WTC11 (cell line): Measurements from ENCODE around the gene WNK1. TPM values are rescaled to one million over a fixed set of nuclear protein-coding genes. Genes with fewer than 3 reads are reported as not detected.

ENCODE experiments used
- ATAC-seq: fragments of 200-7000 bp; cut with Tn5 transposase; 2 replicates; pipeline ENCODE4 v1.10.0; 2021; ENCODE audit warnings: mild to moderate bottlenecking, moderate library complexity
- CTCF ChIA-PET: fragments of 300-600 bp; sonication (Branson Sonifier 250); formaldehyde crosslinking; loops from one replicate; lab custom pipeline; 2021; ENCODE audit warnings: antibody characterized with exemption; lab: Charles Lee
- POLR2A ChIA-PET: fragments of 350-600 bp; sonication (Branson Sonifier 250); formaldehyde crosslinking; loops from one replicate; lab custom pipeline; 2021; ENCODE audit warnings: antibody characterized with exemption; lab: Charles Lee
- DNase-seq: peaks from one replicate; pipeline ENCODE4 v3.0.0; 2021; ENCODE audit warnings: low spot score
- H3K27ac Mint-ChIP-seq: 2 replicates; pipeline ENCODE4 v1.8.0; 2021; ENCODE audit warnings: mixed read lengths
- H3K27me3 Mint-ChIP-seq: 2 replicates; pipeline ENCODE4 v1.8.0; 2021; ENCODE audit warnings: low read depth, mild to moderate bottlenecking, moderate library complexity, mixed read lengths
- H3K36me3 Mint-ChIP-seq: 2 replicates; pipeline ENCODE4 v1.8.0; 2021; ENCODE audit warnings: mixed read lengths
- H3K4me1 Mint-ChIP-seq: 2 replicates; pipeline ENCODE4 v1.8.0; 2022; ENCODE audit warnings: mixed read lengths
- H3K4me3 Mint-ChIP-seq: 2 replicates; pipeline ENCODE4 v1.8.0; 2021; ENCODE audit warnings: mild to moderate bottlenecking, moderate library complexity, mixed read lengths
- H3K9me3 Mint-ChIP-seq: 2 replicates; pipeline ENCODE4 v1.8.0; 2021; ENCODE audit warnings: mixed read lengths
- CREB1 ChIP-seq: sonication (generic); formaldehyde crosslinking; IDR thresholded peaks from 2 replicates; pipeline ENCODE4 v1.8.0; 2023; ENCODE audit warnings: mild to moderate bottlenecking, missing genetic modification reagents
- E2F1 ChIP-seq: sonication (generic); formaldehyde crosslinking; IDR thresholded peaks from 2 replicates; pipeline ENCODE4 v1.8.0; 2022; ENCODE audit warnings: mild to moderate bottlenecking, missing genetic modification reagents
- GABPB1 ChIP-seq: sonication (generic); formaldehyde crosslinking; IDR thresholded peaks from 2 replicates; pipeline ENCODE4 v1.8.1; 2023; ENCODE audit warnings: mild to moderate bottlenecking, missing genetic modification reagents
- HMGXB4 ChIP-seq: sonication (generic); formaldehyde crosslinking; IDR thresholded peaks from 2 replicates; pipeline ENCODE4 v1.8.1; 2023; ENCODE audit warnings: mild to moderate bottlenecking, moderate library complexity, missing genetic modification reagents
- KAT7 ChIP-seq: sonication (generic); formaldehyde crosslinking; IDR thresholded peaks from 2 replicates; pipeline ENCODE4 v1.8.1; 2023; ENCODE audit warnings: missing genetic modification reagents, mild to moderate bottlenecking, borderline replicate concordance
- MLX ChIP-seq: sonication (generic); formaldehyde crosslinking; IDR thresholded peaks from 2 replicates; pipeline ENCODE4 v1.8.1; 2023; ENCODE audit warnings: mild to moderate bottlenecking, missing genetic modification reagents, moderate library complexity
- MXD4 ChIP-seq: fragments of 250-450 bp; sonication (Bioruptor Pico); IDR thresholded peaks from 2 replicates; pipeline ENCODE4 v1.8.0; 2021; ENCODE audit warnings: mild to moderate bottlenecking, moderate library complexity, borderline replicate concordance
- MYBL2 ChIP-seq: sonication (generic); formaldehyde crosslinking; IDR thresholded peaks from 2 replicates; pipeline ENCODE4 v1.8.1; 2023; ENCODE audit warnings: mild to moderate bottlenecking, moderate library complexity, missing genetic modification reagents
- NFATC4 ChIP-seq: fragments of 250-450 bp; sonication (Bioruptor Pico); IDR thresholded peaks from 2 replicates; pipeline ENCODE4 v1.9.0; 2021; ENCODE audit warnings: mild to moderate bottlenecking
- NFYB ChIP-seq: sonication (generic); formaldehyde crosslinking; conservative IDR thresholded peaks from 2 replicates; pipeline ENCODE4 v1.8.0; 2022; ENCODE audit warnings: low read depth, missing genetic modification reagents
- NR1H2 ChIP-seq: sonication (generic); formaldehyde crosslinking; IDR thresholded peaks from 2 replicates; pipeline ENCODE4 v1.9.0; 2021; ENCODE audit warnings: mild to moderate bottlenecking, moderate library complexity, missing genetic modification reagents
- OVOL2 ChIP-seq: fragments of 250-450 bp; sonication (Bioruptor Pico); IDR thresholded peaks from 2 replicates; pipeline ENCODE4 v1.9.0; 2021; ENCODE audit warnings: mild to moderate bottlenecking, borderline replicate concordance
- PREB ChIP-seq: sonication (generic); formaldehyde crosslinking; IDR thresholded peaks from 2 replicates; pipeline ENCODE4 v1.8.1; 2022; ENCODE audit warnings: mild to moderate bottlenecking, missing genetic modification reagents, moderate library complexity, borderline replicate concordance
- STAT6 ChIP-seq: sonication (generic); formaldehyde crosslinking; conservative IDR thresholded peaks from 2 replicates; pipeline ENCODE4 v1.8.1; 2023; ENCODE audit warnings: mild to moderate bottlenecking, low read depth, missing genetic modification reagents, moderate library complexity
- ZBTB43 ChIP-seq: sonication (generic); formaldehyde crosslinking; IDR thresholded peaks from 2 replicates; pipeline ENCODE4 v1.8.1; 2023; ENCODE audit warnings: mild to moderate bottlenecking, missing genetic modification reagents
- ZMAT4 ChIP-seq: fragments of 250-450 bp; sonication (Bioruptor Pico); IDR thresholded peaks from 2 replicates; pipeline ENCODE4 v1.9.0; 2021; ENCODE audit warnings: mild to moderate bottlenecking
- ZNF138 ChIP-seq: sonication (generic); formaldehyde crosslinking; conservative IDR thresholded peaks from 2 replicates; pipeline ENCODE4 v1.8.1; 2022; ENCODE audit warnings: mild to moderate bottlenecking, moderate library complexity, missing genetic modification reagents
- ZNF512 ChIP-seq: sonication (generic); formaldehyde crosslinking; IDR thresholded peaks from 2 replicates; pipeline ENCODE4 v1.8.1; 2022; ENCODE audit warnings: missing genetic modification reagents, borderline replicate concordance
- total RNA-seq: library from RNA; stranded (reverse); gene quantifications from 3 replicates; pipeline ENCODE4 v1.2.3, GENCODE V29; 2021

WNK1 gene
- total RNA-seq, 1 experiment from 2014 or later, result 118 TPM

- TF ChIP-seq ZMAT4, result no peak
- no peak for TF ChIP-seq PREB (CRISPR knock-in tag)
- no peak for TF ChIP-seq KAT7 (CRISPR knock-in tag)
- TF ChIP-seq NR1H2, result no peak
- TF ChIP-seq ZNF512 (CRISPR knock-in tag), result no peak
- no peak for TF ChIP-seq STAT6 (CRISPR knock-in tag)
- no peak for TF ChIP-seq MYBL2 (CRISPR knock-in tag)
- no peak for TF ChIP-seq NFATC4
- TF ChIP-seq ZNF138, result no peak
- TF ChIP-seq E2F1 (CRISPR knock-in tag), result no peak
These were observed 42.8 kb upstream of the WNK1 start (continued) for GRCh38 chr12:709455-710020.

- peaks cover 20% of the 10 kb centered on the region for H3K4me1 Mint-ChIP-seq
- no peaks in the 10 kb centered on the region for H3K36me3 Mint-ChIP-seq
- no peak for DNase-seq
- no peak overlapping the region for H3K27ac Mint-ChIP-seq
- ChIA-PET POLR2A (interaction anchor here (1.0 kb wide), 1 partner anchor 19 kb away, joined by 5 read pairs; no protein-coding TSS in a partner anchor), CTCF (interaction anchor here (2.3 kb wide), 1 partner anchor 39 kb away, joined by 11 read pairs; no protein-coding TSS in a partner anchor)
- H3K9me3 Mint-ChIP-seq, result peaks cover 6% of the 10 kb centered on the region
- ATAC-seq, result no peak
- no peaks in the 10 kb centered on the region for H3K27me3 Mint-ChIP-seq
- TF ChIP-seq GABPB1 (CRISPR knock-in tag) (no peak), PREB (CRISPR knock-in tag) (no peak)
- H3K4me3 Mint-ChIP-seq, result no peak overlapping the region
These were observed 40.1 kb upstream of the WNK1 start for GRCh38 chr12:712172-712863.

GRCh38 chr12:713281-713875, 39.0 kb upstream of the WNK1 start:
- no peaks in the 10 kb centered on the region for H3K36me3 Mint-ChIP-seq
- no peaks in the 10 kb centered on the region for H3K27me3 Mint-ChIP-seq
- ChIA-PET CTCF (interaction anchor here (2.3 kb wide), 1 partner anchor 38 kb away, joined by 11 read pairs; no protein-coding TSS in a partner anchor), POLR2A (interaction anchor here (1.0 kb wide), 1 partner anchor 20 kb away, joined by 5 read pairs; no protein-coding TSS in a partner anchor)
- H3K9me3 Mint-ChIP-seq, result peaks cover 3% of the 10 kb centered on the region
- no peak overlapping the region for H3K27ac Mint-ChIP-seq
- TF ChIP-seq MLX (CRISPR knock-in tag), result no peak
- no peak for TF ChIP-seq NFYB (CRISPR knock-in tag)
- TF ChIP-seq OVOL2 (CRISPR knock-in tag), result no peak
- TF ChIP-seq ZBTB43 (CRISPR knock-in tag), result no peak
- TF ChIP-seq NFATC4, result no peak
- TF ChIP-seq MXD4, result no peak
- no peak for TF ChIP-seq HMGXB4 (CRISPR knock-in tag)
- no peak for TF ChIP-seq CREB1 (CRISPR knock-in tag)
- H3K4me1 Mint-ChIP-seq, result peaks cover 20% of the 10 kb centered on the region
- ATAC-seq (peak; percentile 48), DNase-seq (no peak)
- H3K4me3 Mint-ChIP-seq, result no peak overlapping the region
